BJ (cell line): Measurements from ENCODE around the gene SERPIND1. TPM values are rescaled to one million over a fixed set of nuclear protein-coding genes. Genes with fewer than 3 reads are reported as not detected.
"Not testable (repeated sequence)": the region's sequence is repeated elsewhere in the genome, so short reads cannot be mapped to it uniquely, and the experiment has no call there.

Experiments
- CTCF ChIA-PET: fragments of 350-600 bp; formaldehyde crosslinking; extraction: SDS; loops from one replicate; lab custom pipeline; 2021; ENCODE audit warnings: antibody characterized with exemption, inconsistent platforms; lab: Yijun Ruan, JAX
- POLR2A ChIA-PET: fragments of 300-600 bp; sonication (Branson Sonifier 250); formaldehyde crosslinking; extraction: SDS; loops from one replicate; lab custom pipeline; 2021; ENCODE audit warnings: antibody characterized with exemption; lab: Charles Lee
- DNase-seq: peaks from one replicate; pipeline ENCODE4 v3.0.0-alpha.2; 2011; ENCODE audit warnings: low read depth
- H3K27me3 ChIP-seq: 2 replicates; pipeline ENCODE4 v1.6.0; 2011; ENCODE audit warnings: low read length; ENCODE audit not compliant: control insufficient read depth, insufficient read depth
- H3K36me3 ChIP-seq: 2 replicates; pipeline ENCODE4 v1.5.1; 2011; ENCODE audit warnings: low read length; ENCODE audit not compliant: control insufficient read depth, insufficient read depth
- H3K4me3 ChIP-seq: 2 replicates; pipeline ENCODE4 v1.5.1; 2011; ENCODE audit warnings: low read depth, mild to moderate bottlenecking, control low read depth, low read length
- polyA plus RNA-seq: library from polyadenylated mRNA; depleted of rRNA; stranded (reverse); fragments of >200 nt; gene quantifications from 2 replicates; pipeline ENCODE4 v1.2.3, GENCODE V29; 2011
- TF ChIP-seq, protein P1 (sequence below): IDR thresholded peaks from 2 replicates; pipeline ENCODE4 v1.5.1; 2011; ENCODE audit warnings: low read depth, mild to moderate bottlenecking, control low read depth, inconsistent platforms, low read length, moderate library complexity; ENCODE audit not compliant: insufficient read depth

SERPIND1 gene
- polyA plus RNA-seq, 1 experiment = not detected

DNA sequence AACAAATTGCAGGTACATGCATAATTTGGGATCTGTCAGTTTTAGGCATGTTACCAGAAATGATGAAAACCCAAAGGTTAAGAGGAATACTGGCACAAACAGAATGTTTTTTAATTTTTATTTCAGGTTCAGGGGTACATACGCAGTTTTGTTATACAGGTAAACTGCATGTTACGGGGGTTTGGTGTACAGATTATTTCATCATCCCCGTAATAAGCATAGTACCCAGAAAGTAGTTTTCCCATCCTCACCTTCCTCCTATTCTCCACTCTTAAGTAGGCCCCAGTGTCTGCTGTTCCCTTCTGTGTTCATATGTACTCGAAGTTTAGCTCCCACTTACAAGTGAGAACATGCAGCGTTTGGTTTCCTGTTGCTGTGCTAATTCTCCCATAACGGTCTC lies 51.7 kb downstream of the SERPIND1 start:
- CTCF ChIA-PET = interaction anchor here (2.0 kb wide), 1 partner anchor 9 kb away, joined by 7 read pairs; no protein-coding TSS in a partner anchor
- Histone ChIP-seq H3K27me3 (no peaks in the 10 kb centered on the region), H3K36me3 (peaks cover 5% of the 10 kb centered on the region; the same call in 1 of the 2 replicates), H3K4me3 (no peak overlapping the region)
- no peak for DNase-seq
- TF ChIP-seq, protein P1, sequence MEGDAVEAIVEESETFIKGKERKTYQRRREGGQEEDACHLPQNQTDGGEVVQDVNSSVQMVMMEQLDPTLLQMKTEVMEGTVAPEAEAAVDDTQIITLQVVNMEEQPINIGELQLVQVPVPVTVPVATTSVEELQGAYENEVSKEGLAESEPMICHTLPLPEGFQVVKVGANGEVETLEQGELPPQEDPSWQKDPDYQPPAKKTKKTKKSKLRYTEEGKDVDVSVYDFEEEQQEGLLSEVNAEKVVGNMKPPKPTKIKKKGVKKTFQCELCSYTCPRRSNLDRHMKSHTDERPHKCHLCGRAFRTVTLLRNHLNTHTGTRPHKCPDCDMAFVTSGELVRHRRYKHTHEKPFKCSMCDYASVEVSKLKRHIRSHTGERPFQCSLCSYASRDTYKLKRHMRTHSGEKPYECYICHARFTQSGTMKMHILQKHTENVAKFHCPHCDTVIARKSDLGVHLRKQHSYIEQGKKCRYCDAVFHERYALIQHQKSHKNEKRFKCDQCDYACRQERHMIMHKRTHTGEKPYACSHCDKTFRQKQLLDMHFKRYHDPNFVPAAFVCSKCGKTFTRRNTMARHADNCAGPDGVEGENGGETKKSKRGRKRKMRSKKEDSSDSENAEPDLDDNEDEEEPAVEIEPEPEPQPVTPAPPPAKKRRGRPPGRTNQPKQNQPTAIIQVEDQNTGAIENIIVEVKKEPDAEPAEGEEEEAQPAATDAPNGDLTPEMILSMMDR = no peak
- POLR2A ChIA-PET = no interaction called here

DNA sequence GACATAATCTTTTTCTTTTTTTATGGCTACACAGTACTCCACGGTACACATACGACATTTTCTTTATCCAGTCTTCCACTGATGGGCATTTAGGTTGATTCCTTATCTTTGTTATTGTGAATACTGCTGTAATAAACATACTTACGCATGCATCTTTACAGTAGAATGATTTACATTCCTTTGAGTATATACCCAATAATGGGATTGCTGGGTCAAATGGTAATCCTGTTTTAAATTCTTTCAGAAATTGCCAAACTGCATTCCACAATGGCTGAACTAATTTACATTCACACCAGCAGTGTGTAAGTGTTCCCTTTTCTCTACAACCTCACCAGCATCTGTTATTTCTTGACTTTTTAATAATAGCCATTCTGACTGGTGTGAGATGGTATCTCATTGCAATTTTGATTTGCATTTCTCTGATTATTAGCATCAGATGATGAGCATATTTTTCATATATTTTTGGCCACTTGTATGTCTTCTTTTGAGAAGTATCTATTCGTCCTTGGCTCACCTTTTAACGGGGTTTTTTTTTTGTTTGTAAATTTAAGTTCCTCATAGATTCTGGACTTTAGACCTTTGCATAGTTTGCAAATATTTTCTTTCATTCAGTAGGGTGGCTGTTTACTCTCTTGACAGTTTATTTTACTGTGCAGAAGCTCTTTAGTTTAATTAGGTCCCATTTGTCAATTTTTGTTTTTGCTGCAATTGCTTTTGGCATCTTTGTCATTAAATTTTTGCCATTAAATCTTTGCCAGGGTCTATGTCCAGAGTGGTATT lies 52.6 kb downstream of the SERPIND1 start:
- DNase-seq, H3K27me3 ChIP-seq, H3K4me3 ChIP-seq, H3K36me3 ChIP-seq, POLR2A ChIA-PET: not testable (repeated sequence)
- CTCF ChIA-PET = interaction anchor here (0.9 to 2.0 kb wide), 2 partner anchors 8 to 12 kb away, joined by 4 to 7 read pairs; no protein-coding TSS in a partner anchor

DNA sequence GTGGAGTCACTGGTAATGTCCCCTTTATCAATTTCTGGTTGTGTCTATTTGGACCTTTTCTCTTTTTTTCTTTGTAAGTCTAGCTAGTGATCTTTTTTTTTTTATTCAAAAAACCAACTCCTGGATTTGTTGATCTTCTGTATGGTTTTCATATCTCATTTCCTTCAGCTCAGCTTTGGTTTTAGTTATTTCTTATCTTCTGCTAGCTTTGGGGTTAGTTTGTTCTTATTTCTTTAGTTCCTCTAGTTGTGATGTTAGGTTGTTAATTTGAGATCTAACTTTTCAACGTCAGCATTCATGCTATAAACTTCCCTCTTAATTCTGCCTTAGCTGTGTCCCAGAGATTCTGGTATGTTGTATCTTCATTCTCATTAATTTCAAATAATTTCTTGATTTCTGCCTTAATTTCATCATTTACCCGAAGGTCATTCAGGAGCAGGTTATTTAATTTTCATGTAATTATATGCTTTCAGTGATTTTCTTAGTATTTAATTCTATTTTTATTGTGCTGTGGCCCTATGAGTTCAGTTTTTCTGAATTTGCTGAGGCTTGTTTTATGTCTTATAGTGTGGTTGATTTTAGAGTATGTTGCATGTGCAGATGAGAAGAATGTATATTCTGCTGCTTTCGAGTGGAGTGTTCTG lies 55.7 kb downstream of the SERPIND1 start:
- Histone ChIP-seq H3K27me3 (no peaks in the 10 kb centered on the region), H3K36me3 (peaks cover 7% of the 10 kb centered on the region), H3K4me3 (no peak overlapping the region)
- CTCF ChIA-PET = no interaction called here
- POLR2A ChIA-PET = no interaction called here
- DNase-seq = no peak
- TF ChIP-seq, protein P1 = no peak

DNA sequence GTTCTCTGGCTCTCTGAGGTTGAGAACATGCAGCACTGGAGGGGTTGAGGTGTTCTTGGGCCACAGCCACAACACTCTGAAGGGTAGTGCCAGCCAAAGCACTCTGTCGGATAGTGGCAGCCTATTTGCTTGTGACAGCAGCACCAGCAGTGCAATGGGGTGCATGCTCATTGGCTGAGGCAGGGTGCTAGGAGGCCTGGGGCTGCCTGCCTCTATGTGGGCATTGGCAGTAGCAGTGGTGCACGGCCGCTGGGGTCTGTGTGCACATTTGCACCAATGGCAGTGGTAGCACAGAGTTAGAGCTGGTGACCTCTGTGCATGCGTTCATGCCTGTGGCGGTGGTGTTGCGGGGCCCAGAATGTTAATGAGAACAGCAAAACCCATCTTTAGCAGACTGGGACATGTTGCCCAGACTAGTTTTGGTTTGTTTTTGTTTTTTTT lies 59.3 kb downstream of the SERPIND1 start:
- Histone ChIP-seq H3K4me3 (no peak overlapping the region), H3K36me3 (peaks cover 7% of the 10 kb centered on the region), H3K27me3 (no peaks in the 10 kb centered on the region)
- DNase-seq = no peak
- POLR2A ChIA-PET = no interaction called here
- CTCF ChIA-PET = no interaction called here
- TF ChIP-seq, protein P1 = no peak

DNA sequence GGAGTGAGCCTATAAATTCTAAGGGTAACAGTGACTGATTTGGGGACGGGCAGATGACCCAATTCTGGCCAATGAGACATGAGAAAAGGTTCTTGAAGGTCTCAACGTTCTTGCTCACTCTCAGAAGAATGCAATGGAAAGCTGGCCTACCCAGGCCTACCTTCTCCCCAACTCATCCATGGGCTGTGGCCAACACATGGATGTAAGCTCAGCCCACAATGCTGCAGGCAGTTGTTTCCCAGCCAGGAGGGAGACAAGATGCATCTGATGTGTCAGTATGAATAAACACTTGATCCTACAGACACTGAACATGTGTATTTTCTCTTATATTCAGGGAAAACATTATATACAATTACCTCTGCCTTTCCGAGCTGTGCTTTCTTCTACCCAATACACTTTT lies 60.3 kb downstream of the SERPIND1 start:
- no peak overlapping the region for H3K4me3 ChIP-seq
- CTCF ChIA-PET = interaction anchor here (1.7 kb wide), 1 partner anchor 9 kb away, joined by 7 read pairs; no protein-coding TSS in a partner anchor
- no peak for DNase-seq
- H3K27me3 ChIP-seq = no peaks in the 10 kb centered on the region
- TF ChIP-seq, protein P1 = no peak
- POLR2A ChIA-PET = no interaction called here
- H3K36me3 ChIP-seq = peaks cover 7% of the 10 kb centered on the region
